ENCODE data around the gene VPREB3.

Gene VPREB3

GRCh38 chr22:23782252-23782651, 28.0 kb upstream of the VPREB3 start:
- DNase-seq: no peak

- no peak for DNase-seq
These were observed 27.4 kb upstream of the VPREB3 start for GRCh38 chr22:23781511-23782183.

- DNase-seq: no peak
These were observed 26.8 kb upstream of the VPREB3 start for GRCh38 chr22:23781065-23781464.

GRCh38 chr22:23780146-23780748, 26.0 kb upstream of the VPREB3 start:
- DNase-seq: no peak

GRCh38 chr22:23779731-23780130, 25.5 kb upstream of the VPREB3 start:
- no peak for DNase-seq

GRCh38 chr22:23779083-23779482, 24.9 kb upstream of the VPREB3 start:
- no peak for DNase-seq

- no peak for DNase-seq
These were observed 24.3 kb upstream of the VPREB3 start for GRCh38 chr22:23778577-23778900.

GRCh38 chr22:23777776-23778576, 23.8 kb upstream of the VPREB3 start:
- DNase-seq: no peak

GRCh38 chr22:23775779-23776375, 21.7 kb upstream of the VPREB3 start:
- DNase-seq: no peak

GRCh38 chr22:23774922-23775436, 20.8 kb upstream of the VPREB3 start:
- DNase-seq: no peak

GRCh38 chr22:23774114-23774921, 20.1 kb upstream of the VPREB3 start:
- DNase-seq: no peak

GRCh38 chr22:23773483-23774113, 19.4 kb upstream of the VPREB3 start:
- no peak for DNase-seq

- peak; percentile 35 to 55 for DNase-seq
These were observed 18.6 kb upstream of the VPREB3 start, which contains the start of gene MMP11 for GRCh38 chr22:23772649-23773473. Gene MMP11, plus strand, starts transcription at chr22:23772849. Its CDS starts 22 bp downstream, at chr22:23772871.

- DNase-seq: no peak
These were observed 18.1 kb upstream of the VPREB3 start for GRCh38 chr22:23772315-23772648.

GRCh38 chr22:23769321-23769965, 15.2 kb upstream of the VPREB3 start:
- DNase-seq: no peak

- peak; percentile 74 to 75 for DNase-seq
These were observed 13.7 kb upstream of the VPREB3 start, which contains the start of gene CHCHD10 for GRCh38 chr22:23767673-23768548. Gene CHCHD10, minus strand, starts transcription at chr22:23767972. Its CDS starts 98 bp downstream, at chr22:23767874.

- no peak for DNase-seq
These were observed 13.1 kb upstream of the VPREB3 start for GRCh38 chr22:23767303-23767672.

GRCh38 chr22:23764899-23765881, 11.0 kb upstream of the VPREB3 start:
- DNase-seq: no peak

Measured in CD4-positive, alpha-beta T cell treated with Interleukin-4 for 1 hour (primary cell).